Activated T-cell treated with anti-CD3 and anti-CD28 coated beads, Interleukin-2, amount 50 U/mL, for 72 hours (primary cell): Measurements from ENCODE around the gene ARHGAP31. TPM values are rescaled to one million over a fixed set of nuclear protein-coding genes. Genes with fewer than 3 reads are reported as not detected.
"Not testable (repeated sequence)": the region's sequence is repeated elsewhere in the genome, so short reads cannot be mapped to it uniquely, and the experiment has no call there.

Source experiments
- ATAC-seq, 2 donors: fragments of 150-1000 bp; cut with Tn5 transposase; replicated peaks in 1 of 2; 2 replicates each; pipeline ENCODE4 v1.10.0; 2021; ENCODE audit warnings: moderate library complexity in 2 of 2, mild to moderate bottlenecking in 1 of 2
- DNase-seq, 2 donors: peaks; one replicate each; pipeline ENCODE4 v3.0.0; 2021 to 2022; ENCODE audit warnings: mixed read lengths in 1 of 2
- H3K27ac Mint-ChIP-seq: one replicate; pipeline ENCODE4 v1.8.0; 2022; ENCODE audit warnings: mild to moderate bottlenecking, moderate library complexity, mixed read lengths
- H3K27me3 Mint-ChIP-seq: one replicate; pipeline ENCODE4 v1.8.0; 2022; ENCODE audit warnings: low read depth, mixed read lengths
- H3K36me3 Mint-ChIP-seq, 2 donors: one replicate each; pipeline ENCODE4 v1.8.0; 2022; ENCODE audit warnings: mixed read lengths in 2 of 2, mild to moderate bottlenecking in 1 of 2; ENCODE audit not compliant: insufficient read depth in 2 of 2
- H3K4me1 Mint-ChIP-seq: one replicate; pipeline ENCODE4 v1.8.0; 2022; ENCODE audit warnings: low read depth, mixed read lengths
- H3K4me3 Mint-ChIP-seq, 2 donors: one replicate each; pipeline ENCODE4 v1.8.0; 2022; ENCODE audit warnings: mild to moderate bottlenecking in 2 of 2, mixed read lengths in 2 of 2, moderate library complexity in 2 of 2
- H3K9me3 Mint-ChIP-seq, 2 donors: one replicate each; pipeline ENCODE4 v1.8.0; 2022; ENCODE audit warnings: mixed read lengths in 2 of 2
- total RNA-seq, 2 donors: library from RNA; stranded (reverse); gene quantifications; one replicate each; pipeline ENCODE4 v1.2.3, GENCODE V29; 2022

Gene ARHGAP31
- total RNA-seq, 2 donors from 2014 or later: 12.7 to 19.1 TPM

- no peak for ATAC-seq
- H3K4me3 Mint-ChIP-seq: no peak overlapping the region
- H3K4me1 Mint-ChIP-seq: peaks cover 8% of the 10 kb centered on the region
Measured at GRCh38 chr3:119330858-119331257, 36.7 kb downstream of the ARHGAP31 start.

GRCh38 chr3:119331661-119332060, 37.5 kb downstream of the ARHGAP31 start:
- H3K36me3 Mint-ChIP-seq: peaks cover 0 to 2% of the 10 kb centered on the region in 2 donors
- no peak for DNase-seq
- ATAC-seq: no peak
- no peak overlapping the region for H3K4me3 Mint-ChIP-seq
- no peaks in the 10 kb centered on the region for H3K27me3 Mint-ChIP-seq
- peaks cover 0 to 3% of the 10 kb centered on the region in 2 donors for H3K9me3 Mint-ChIP-seq
- H3K27ac Mint-ChIP-seq: no peak overlapping the region
- H3K4me1 Mint-ChIP-seq: peaks cover 8% of the 10 kb centered on the region

More at GRCh38 chr3:119330858-119331257, 36.7 kb downstream of the ARHGAP31 start:
- Mint-ChIP-seq H3K9me3 (peaks cover 0 to 3% of the 10 kb centered on the region in 2 donors), H3K27ac (no peak overlapping the region), H3K27me3 (no peaks in the 10 kb centered on the region), H3K36me3 (peaks cover 0 to 2% of the 10 kb centered on the region in 2 donors)
- DNase-seq: no peak

GRCh38 chr3:119333773-119334509, 39.8 kb downstream of the ARHGAP31 start:
- H3K4me1 Mint-ChIP-seq: peaks cover 8% of the 10 kb centered on the region
- H3K27ac Mint-ChIP-seq: no peak overlapping the region
- DNase-seq (no peak), ATAC-seq (peak in 1 of 2 donors; percentile 13)
- H3K9me3 Mint-ChIP-seq: peaks cover 0 to 3% of the 10 kb centered on the region in 2 donors
- H3K27me3 Mint-ChIP-seq: no peaks in the 10 kb centered on the region
- peaks cover 0 to 4% of the 10 kb centered on the region in 2 donors for H3K36me3 Mint-ChIP-seq
- H3K4me3 Mint-ChIP-seq: no peak overlapping the region

GRCh38 chr3:119336823-119337222, 42.6 kb downstream of the ARHGAP31 start:
- DNase-seq (no peak), ATAC-seq (no peak)
- H3K4me3 Mint-ChIP-seq: no peak overlapping the region
- H3K27ac Mint-ChIP-seq: no peak overlapping the region
- peaks cover 0 to 4% of the 10 kb centered on the region in 2 donors for H3K36me3 Mint-ChIP-seq
- H3K27me3 Mint-ChIP-seq: no peaks in the 10 kb centered on the region
- peaks cover 0 to 3% of the 10 kb centered on the region in 2 donors for H3K9me3 Mint-ChIP-seq
- H3K4me1 Mint-ChIP-seq: peaks cover 4% of the 10 kb centered on the region

GRCh38 chr3:119337407-119337806, 43.2 kb downstream of the ARHGAP31 start:
- not testable (repeated sequence) for DNase-seq, H3K9me3 Mint-ChIP-seq, ATAC-seq, H3K4me1 Mint-ChIP-seq, H3K36me3 Mint-ChIP-seq, H3K27me3 Mint-ChIP-seq, H3K4me3 Mint-ChIP-seq, H3K27ac Mint-ChIP-seq

- ATAC-seq: no peak
- Mint-ChIP-seq H3K27ac (no peak overlapping the region), H3K4me3 (no peak overlapping the region), H3K27me3 (no peaks in the 10 kb centered on the region), H3K4me1 (peaks cover 4% of the 10 kb centered on the region), H3K9me3 (peaks cover 0 to 3% of the 10 kb centered on the region in 2 donors), H3K36me3 (peaks cover 0 to 2% of the 10 kb centered on the region in 2 donors)
- DNase-seq: no peak
Measured at GRCh38 chr3:119338754-119339153, 44.6 kb downstream of the ARHGAP31 start.

GRCh38 chr3:119340014-119340413, 45.8 kb downstream of the ARHGAP31 start:
- Mint-ChIP-seq H3K27me3 (no peaks in the 10 kb centered on the region), H3K27ac (no peak overlapping the region), H3K4me1 (peaks cover 4% of the 10 kb centered on the region), H3K4me3 (no peak overlapping the region), H3K9me3 (peaks cover 0 to 3% of the 10 kb centered on the region in 2 donors), H3K36me3 (peaks cover 0 to 2% of the 10 kb centered on the region in 2 donors)
- DNase-seq (no peak), ATAC-seq (no peak)

- Mint-ChIP-seq H3K4me1 (no peaks in the 10 kb centered on the region), H3K27me3 (no peaks in the 10 kb centered on the region), H3K36me3 (peaks cover 0 to 2% of the 10 kb centered on the region in 2 donors), H3K4me3 (no peak overlapping the region), H3K9me3 (no peaks in the 10 kb centered on the region), H3K27ac (no peak overlapping the region)
- ATAC-seq (no peak), DNase-seq (no peak)
Measured at GRCh38 chr3:119340446-119340845, 46.3 kb downstream of the ARHGAP31 start.

- no peaks in the 10 kb centered on the region for H3K9me3 Mint-ChIP-seq
- no peaks in the 10 kb centered on the region for H3K27me3 Mint-ChIP-seq
- no peak for ATAC-seq
- peaks cover 0 to 2% of the 10 kb centered on the region in 2 donors for H3K36me3 Mint-ChIP-seq
- no peaks in the 10 kb centered on the region for H3K4me1 Mint-ChIP-seq
- H3K4me3 Mint-ChIP-seq: no peak overlapping the region
- DNase-seq: no peak
- no peak overlapping the region for H3K27ac Mint-ChIP-seq
Measured at GRCh38 chr3:119342176-119342575, 48.0 kb downstream of the ARHGAP31 start.

GRCh38 chr3:119343719-119344118, 49.5 kb downstream of the ARHGAP31 start:
- no peak for ATAC-seq
- H3K4me1 Mint-ChIP-seq: no peaks in the 10 kb centered on the region
- no peaks in the 10 kb centered on the region for H3K27me3 Mint-ChIP-seq
- no peak overlapping the region for H3K4me3 Mint-ChIP-seq
- DNase-seq: no peak
- H3K36me3 Mint-ChIP-seq: no peaks in the 10 kb centered on the region
- H3K9me3 Mint-ChIP-seq: no peaks in the 10 kb centered on the region
- no peak overlapping the region for H3K27ac Mint-ChIP-seq

- DNase-seq (no peak), ATAC-seq (no peak)
- no peaks in the 10 kb centered on the region for H3K36me3 Mint-ChIP-seq
- no peak overlapping the region for H3K4me3 Mint-ChIP-seq
- H3K27me3 Mint-ChIP-seq: no peaks in the 10 kb centered on the region
- H3K9me3 Mint-ChIP-seq: no peaks in the 10 kb centered on the region
- no peak overlapping the region for H3K27ac Mint-ChIP-seq
- peaks cover 11% of the 10 kb centered on the region for H3K4me1 Mint-ChIP-seq
Measured at GRCh38 chr3:119346076-119346496, 51.9 kb downstream of the ARHGAP31 start.

GRCh38 chr3:119347036-119347435, 52.9 kb downstream of the ARHGAP31 start:
- no peak for ATAC-seq
- DNase-seq: no peak
- no peak overlapping the region for H3K4me3 Mint-ChIP-seq
- no peaks in the 10 kb centered on the region for H3K27me3 Mint-ChIP-seq
- no peaks in the 10 kb centered on the region for H3K9me3 Mint-ChIP-seq
- no peak overlapping the region for H3K27ac Mint-ChIP-seq
- H3K36me3 Mint-ChIP-seq: no peaks in the 10 kb centered on the region
- peaks cover 20% of the 10 kb centered on the region for H3K4me1 Mint-ChIP-seq

- Mint-ChIP-seq H3K4me3 (no peak overlapping the region), H3K36me3 (no peaks in the 10 kb centered on the region), H3K4me1 (peaks cover 39% of the 10 kb centered on the region)
Measured at GRCh38 chr3:119349354-119350041, 55.3 kb downstream of the ARHGAP31 start.

More at GRCh38 chr3:119349354-119350041, 55.3 kb downstream of the ARHGAP31 start:
- H3K27me3 Mint-ChIP-seq: no peaks in the 10 kb centered on the region
- no peak overlapping the region for H3K27ac Mint-ChIP-seq
- ATAC-seq (no peak), DNase-seq (no peak)
- H3K9me3 Mint-ChIP-seq: no peaks in the 10 kb centered on the region
